Left hindlimb (tissue), 1 donor: ENCODE data around the gene FOXJ3.

ENCODE experiments used
- DNase-seq: peaks from one replicate; pipeline ENCODE4 v3.0.0-alpha.2; 2018

FOXJ3 gene

DNA sequence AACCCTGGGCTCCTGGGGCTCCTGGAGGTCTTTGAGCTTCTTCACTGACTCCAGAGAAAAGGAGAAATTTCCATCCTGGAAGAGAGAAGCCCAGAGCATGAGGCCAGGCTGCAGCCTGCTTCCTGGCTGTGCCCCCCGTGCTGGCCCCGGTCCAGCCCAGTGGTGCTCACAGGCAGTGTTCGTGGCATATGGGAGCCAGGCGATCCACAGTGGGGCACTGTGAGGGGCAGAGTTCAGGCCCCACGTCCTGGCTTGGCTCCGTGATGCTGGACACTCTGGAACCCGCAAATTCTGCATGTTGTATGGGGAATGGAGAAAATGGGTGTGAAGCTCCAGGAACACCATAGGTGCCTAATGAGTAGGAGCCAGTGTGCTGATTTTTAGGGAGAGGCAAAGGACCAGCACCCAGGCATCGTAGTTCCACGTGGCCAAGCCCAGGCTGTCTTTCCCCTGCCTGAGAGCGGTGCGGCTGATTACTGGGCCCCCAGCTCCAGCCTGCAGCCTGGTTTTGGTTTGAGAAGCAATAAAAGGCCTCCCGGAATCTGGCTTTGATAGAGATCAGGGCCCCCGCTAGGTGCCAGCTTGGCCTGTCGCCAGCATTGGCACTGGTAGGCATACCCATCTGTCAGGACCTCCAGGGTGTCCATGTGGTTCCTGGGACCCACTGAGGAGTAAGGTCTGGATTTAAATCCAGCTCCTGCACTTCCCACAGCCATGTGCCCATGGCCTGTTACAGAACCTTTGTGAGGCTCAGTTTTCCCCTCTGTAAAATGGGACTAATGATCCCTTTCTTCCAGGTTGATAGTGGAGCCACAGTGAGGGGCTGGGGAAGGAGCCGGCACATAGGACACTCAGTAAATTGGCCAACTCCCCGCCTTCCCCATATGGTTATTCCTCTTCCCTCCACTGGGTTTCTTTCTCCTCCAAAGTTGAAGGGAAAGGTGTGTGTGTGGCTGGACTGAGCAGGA, 171.2 kb downstream of the FOXJ3 start:
- DNase-seq: no peak

DNA sequence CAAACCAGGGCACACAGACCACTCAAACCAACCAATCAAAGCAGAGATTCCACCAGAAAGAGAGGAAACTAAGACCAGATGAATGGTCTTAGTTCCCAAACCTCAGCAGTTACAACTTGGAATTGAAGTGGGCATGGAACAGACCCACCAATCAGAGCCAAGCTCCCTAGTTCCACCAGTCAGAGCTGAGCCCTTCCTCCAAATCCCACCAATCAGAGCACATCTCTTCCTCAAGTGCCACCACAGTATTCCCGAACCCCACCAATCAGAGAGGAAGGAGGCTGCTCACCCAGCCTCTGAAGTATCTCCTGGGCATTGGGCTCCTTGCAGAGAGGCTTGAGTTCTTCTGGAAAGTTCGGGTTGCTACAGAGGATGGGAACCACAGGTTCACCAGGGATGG, 171.9 kb downstream of the FOXJ3 start:
- DNase-seq: no peak

DNA sequence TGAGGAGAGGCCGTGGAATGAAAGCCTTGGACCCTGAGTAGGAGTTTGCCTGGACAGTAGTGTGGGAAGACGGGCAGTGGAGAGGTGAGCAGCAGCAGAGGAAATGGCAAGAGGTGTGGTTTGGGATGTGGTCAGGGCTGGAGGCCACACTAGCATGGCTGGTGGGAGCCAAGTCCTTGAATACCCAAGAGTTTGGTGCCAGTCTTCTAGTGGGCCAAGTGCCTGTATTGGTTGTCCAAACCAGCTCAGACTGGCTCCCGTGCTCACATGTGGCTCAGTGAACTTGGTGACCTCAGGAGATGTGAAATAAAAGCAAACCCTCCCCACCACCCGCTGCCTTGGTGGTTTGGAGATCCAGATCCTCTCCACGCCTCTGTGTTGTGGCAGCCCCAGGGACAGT, 172.9 kb downstream of the FOXJ3 start:
- no peak for DNase-seq

GRCh38 chr1:42158189-42158588, 176.8 kb downstream of the FOXJ3 start:
- DNase-seq: no peak

DNA sequence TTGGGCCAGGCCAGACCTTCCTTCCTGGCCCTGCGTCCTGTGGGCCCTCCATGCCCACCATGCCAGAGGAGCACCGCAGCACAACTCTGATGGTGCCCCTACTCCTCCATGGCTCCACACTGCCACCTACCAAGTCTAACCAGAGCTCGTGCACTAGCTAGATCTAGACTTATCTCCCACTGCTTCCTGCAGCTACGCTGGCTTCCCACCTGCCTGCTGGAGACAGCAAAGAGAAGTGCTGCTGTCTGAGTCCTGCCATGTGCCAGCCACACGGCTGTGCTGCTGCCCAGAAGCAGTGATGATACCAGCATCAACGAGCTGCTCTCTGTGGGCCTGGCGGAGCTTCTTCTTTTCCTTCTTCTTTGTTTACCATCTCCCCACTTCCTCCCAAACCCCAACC, 177.4 kb downstream of the FOXJ3 start:
- no peak for DNase-seq

DNA sequence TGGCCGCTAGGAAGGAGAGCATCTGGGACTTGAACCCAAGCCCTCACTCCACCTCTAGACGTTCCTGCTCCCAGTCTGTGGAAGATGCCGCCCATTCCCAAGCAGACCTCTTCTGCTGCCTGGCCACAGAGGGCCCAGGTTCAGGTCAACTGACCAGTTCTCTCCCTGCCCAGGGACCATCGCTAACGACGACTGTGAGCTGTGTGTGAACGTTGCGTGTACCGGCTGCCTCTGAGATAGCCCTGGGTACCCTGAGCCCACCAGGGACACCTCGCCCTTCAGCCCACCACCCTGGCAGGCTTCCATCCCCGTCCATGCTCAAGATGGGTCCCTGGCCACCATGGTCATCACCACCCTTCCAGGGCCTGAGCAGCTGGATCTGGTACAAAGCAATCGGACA, 179.7 kb downstream of the FOXJ3 start:
- DNase-seq: no peak

GRCh38 chr1:42154685-42155084, 180.3 kb downstream of the FOXJ3 start:
- no peak for DNase-seq

GRCh38 chr1:42153624-42154023, 181.4 kb downstream of the FOXJ3 start:
- no peak for DNase-seq

DNA sequence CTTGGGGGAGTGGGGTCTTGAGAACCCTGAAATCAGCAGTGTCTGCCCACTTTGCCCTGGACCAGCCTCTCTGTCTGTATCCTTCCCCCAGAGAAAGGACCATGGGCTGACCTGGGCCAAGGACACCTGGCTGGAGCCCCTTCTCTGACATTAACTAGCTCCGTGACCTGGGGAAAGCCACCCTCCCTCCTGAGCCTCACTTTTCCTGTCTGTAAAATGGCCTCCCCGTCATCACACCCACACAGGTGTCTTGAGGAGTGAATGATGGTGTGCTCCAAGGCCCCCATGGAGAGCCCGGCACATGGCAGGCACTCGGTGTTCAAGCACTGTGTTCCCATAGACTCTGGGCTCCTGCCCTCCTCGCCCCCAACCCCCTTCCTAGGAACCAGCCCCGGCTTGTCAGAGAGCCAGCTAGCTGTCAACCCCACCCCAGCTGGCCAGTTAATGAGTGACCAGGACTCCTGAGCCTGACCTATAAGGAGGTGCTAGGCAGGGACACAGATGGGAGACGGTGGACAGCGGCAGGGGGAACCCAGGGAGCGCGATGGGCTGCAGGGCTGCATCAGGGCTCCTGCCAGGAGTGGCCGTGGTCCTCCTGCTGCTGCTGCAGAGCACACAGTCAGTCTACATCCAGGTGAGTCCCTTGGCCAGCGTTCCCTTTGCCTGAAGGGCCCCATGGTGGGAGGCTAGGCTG, 182.0 kb downstream of the FOXJ3 start, which contains the start of gene GUCA2B:
TSS of gene GUCA2B (plus strand) at position 504 of the 694 bp plus-strand sequence. CDS start at position 545, 41 bp downstream.
- no peak for DNase-seq

DNA sequence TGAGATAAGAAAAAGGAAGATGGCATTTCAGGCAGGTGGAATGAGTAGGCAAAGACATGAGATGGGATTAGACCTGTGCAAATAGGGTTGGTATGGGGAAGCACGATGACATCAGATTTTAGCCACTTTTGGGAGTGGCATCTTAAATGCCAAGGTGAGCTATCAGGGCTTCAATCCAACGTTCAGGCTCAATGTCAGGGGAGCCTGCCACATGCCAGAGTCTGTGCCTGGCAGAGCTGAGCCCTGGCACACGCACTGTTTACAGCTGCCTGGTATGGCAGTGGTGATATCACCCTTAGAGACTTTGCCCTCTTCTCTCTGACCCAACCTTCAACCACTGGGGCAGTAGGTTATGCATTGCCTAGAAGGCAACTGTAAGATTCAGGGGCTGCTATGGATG, 182.9 kb downstream of the FOXJ3 start:
- DNase-seq: no peak

DNA sequence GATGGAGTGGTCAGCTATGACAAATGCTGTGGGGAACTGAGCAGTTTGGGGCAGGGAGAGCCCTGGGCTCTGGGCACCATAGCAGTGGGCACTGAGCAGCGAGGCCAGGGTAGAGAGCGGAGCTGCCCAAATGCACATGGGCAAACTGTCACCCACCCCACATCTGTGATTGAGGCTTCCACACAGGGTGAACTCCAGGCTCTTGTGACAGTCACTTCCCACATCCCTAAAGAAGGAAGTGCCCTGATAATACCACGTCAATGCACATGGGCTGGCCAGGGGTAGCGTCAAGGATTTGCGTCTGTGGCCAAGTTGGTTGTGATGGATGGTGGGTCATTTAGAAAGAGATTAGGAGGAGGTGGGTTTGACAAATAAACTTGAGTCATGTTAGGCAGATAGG, 184.4 kb downstream of the FOXJ3 start:
- no peak for DNase-seq

DNA sequence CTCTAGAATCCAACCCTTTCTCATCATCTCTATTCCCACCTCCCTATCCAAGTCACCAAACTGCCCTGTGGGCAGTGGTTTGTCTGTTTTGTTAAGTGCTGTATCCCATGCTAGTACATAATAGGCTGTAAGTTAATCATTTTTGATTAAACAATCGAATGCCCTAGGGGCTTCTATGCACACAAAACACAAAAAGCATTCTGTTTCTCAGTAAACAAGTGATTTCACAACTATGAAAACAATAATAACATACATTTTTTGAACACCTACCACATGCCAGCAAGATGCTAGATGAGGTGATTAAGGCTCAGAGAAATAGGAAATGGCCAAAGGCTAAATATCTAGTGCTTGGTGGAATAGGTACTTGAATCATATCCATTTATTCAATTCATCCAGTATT, 186.9 kb downstream of the FOXJ3 start:
- no peak for DNase-seq

DNA sequence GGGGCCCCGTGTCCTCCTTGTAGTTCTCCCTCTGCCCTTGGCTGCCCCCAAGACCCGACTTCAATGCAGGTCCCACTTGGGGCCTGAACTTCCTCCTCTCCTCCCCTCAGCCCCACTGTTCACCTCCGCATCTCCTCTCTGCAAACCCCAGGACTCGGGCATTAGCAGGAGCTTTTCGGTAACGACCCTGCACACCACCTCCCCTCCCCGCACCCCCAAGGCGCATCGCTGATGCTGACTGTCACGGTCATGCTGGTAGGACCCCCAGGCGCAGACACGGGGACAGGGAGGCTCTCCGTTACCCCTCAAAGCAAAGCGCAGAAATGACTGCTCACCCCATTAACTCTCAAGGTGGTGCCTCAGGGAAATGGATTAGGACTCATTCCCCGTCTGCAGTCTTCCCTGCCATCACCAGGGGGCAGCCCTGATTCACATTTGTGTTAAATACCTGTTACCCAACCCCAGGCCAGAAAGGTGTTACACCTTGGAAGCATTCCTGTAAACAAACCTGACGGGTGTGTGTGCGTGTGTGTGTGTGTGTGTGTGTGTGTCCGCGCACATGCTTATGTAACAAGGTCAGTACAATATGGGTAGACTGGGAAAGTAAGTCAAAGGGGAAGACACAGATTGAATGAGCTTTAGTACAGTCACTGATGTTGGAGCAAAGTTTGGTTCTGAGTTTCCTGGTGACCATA, 188.3 kb downstream of the FOXJ3 start:
- DNase-seq: peak; percentile 52

GRCh38 chr1:42145764-42146625, 189.0 kb downstream of the FOXJ3 start:
- no peak for DNase-seq

GRCh38 chr1:42145389-42145716, 189.7 kb downstream of the FOXJ3 start:
- no peak for DNase-seq

- DNase-seq: no peak
These were observed 190.2 kb downstream of the FOXJ3 start for GRCh38 chr1:42144711-42145388.

GRCh38 chr1:42143896-42144710, 190.9 kb downstream of the FOXJ3 start:
- DNase-seq: no peak

- no peak for DNase-seq
These were observed 191.9 kb downstream of the FOXJ3 start for GRCh38 chr1:42142894-42143675.

GRCh38 chr1:42141978-42142377, 193.1 kb downstream of the FOXJ3 start:
- no peak for DNase-seq

DNA sequence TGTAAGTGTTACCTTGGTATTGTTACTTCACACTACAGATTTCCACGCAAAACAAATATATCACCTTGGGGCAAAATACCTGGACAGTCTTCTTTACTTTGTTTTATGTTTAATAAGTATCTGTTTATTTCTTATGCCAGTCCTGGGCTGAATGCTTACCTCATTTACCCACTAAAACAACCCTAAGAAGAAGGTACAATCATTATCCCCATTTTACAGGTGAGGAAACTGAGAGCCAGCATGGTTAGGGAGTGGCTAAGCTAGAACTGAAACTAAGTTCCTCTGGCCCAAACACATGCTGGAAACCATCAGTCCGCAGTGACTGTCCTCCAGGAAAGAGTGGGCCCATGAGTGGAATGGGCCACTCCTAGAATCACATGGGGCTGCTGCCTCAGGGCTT, 194.8 kb downstream of the FOXJ3 start:
- no peak for DNase-seq
